ENCODE measurements around the gene PSMD1.
"Not testable (repeated sequence)": the region's sequence is repeated elsewhere in the genome, so short reads cannot be mapped to it uniquely, and the experiment has no call there.

The PSMD1 gene

DNA sequence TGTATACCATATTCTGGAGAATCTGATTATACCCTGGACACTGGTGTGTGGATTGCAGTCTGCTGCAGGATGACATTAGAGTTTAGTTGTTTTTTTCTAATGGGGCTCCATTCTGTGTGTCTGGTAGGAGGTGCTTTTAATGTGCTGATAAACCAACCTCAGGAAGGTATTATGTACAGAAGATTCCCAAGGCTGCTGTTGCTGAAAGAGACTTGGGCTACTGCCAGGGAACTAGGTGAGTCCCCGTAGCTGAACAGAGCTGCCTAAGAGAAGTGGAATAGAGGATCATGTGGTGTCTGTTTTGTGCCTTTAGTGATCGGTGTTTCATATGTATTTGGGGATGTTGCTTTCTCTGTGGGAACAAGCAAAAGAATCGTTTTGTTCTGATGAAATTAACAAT, 44.2 kb upstream of the PSMD1 start:
- DNase-seq (ENCODE audit: extremely low read depth, low read depth), result no peak
- TF ChIP-seq, protein P1, sequence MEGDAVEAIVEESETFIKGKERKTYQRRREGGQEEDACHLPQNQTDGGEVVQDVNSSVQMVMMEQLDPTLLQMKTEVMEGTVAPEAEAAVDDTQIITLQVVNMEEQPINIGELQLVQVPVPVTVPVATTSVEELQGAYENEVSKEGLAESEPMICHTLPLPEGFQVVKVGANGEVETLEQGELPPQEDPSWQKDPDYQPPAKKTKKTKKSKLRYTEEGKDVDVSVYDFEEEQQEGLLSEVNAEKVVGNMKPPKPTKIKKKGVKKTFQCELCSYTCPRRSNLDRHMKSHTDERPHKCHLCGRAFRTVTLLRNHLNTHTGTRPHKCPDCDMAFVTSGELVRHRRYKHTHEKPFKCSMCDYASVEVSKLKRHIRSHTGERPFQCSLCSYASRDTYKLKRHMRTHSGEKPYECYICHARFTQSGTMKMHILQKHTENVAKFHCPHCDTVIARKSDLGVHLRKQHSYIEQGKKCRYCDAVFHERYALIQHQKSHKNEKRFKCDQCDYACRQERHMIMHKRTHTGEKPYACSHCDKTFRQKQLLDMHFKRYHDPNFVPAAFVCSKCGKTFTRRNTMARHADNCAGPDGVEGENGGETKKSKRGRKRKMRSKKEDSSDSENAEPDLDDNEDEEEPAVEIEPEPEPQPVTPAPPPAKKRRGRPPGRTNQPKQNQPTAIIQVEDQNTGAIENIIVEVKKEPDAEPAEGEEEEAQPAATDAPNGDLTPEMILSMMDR (IDR thresholded peaks at IDR 0.05; ENCODE audit: low read depth, low read length), result no peak

DNA sequence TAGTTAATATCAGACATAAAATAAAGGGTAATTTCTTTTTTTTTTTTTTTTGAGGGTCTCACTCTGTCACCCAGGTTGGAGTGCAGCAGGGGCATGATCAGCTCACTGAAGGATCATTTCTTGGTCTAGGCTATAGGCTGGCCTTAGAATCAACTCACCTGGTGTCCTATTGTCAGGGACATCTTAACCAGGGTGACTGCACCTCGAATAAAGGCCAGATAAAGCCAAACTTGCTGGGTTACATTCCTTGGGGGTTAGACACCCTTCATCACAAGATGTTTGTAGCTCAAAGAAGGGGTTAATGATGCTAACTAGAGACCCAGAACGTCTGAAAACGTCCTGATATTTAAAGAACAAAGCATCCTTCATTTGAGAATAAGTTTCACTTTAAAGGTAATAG, 42.8 kb upstream of the PSMD1 start:
- no peak for DNase-seq (ENCODE audit: extremely low read depth, low read depth)
- TF ChIP-seq, protein P1 (IDR thresholded peaks at IDR 0.05; ENCODE audit: low read depth, low read length), result no peak

DNA sequence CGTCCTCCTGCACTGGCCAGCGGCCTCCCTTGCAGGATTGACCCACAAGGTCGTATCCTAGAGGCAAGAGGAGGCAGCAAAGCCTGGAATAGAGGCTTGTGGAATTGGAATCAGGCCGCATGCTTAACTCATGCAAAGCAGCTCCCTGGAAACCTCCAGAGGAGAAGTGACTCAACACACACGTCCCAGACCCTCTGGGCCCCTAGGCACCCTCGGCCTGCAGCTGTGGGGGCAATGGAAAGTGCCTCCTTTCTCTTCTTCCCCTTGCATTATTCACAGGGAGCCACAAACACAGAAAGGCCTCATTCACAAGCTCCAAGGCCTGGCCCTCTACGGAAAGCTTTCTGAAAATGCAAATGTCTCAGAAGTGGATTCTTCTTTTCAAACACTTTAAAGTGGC, 41.2 kb upstream of the PSMD1 start:
- TF ChIP-seq, protein P1 (IDR thresholded peaks at IDR 0.05; ENCODE audit: low read depth, low read length), result no peak
- no peak for DNase-seq (ENCODE audit: extremely low read depth, low read depth)

DNA sequence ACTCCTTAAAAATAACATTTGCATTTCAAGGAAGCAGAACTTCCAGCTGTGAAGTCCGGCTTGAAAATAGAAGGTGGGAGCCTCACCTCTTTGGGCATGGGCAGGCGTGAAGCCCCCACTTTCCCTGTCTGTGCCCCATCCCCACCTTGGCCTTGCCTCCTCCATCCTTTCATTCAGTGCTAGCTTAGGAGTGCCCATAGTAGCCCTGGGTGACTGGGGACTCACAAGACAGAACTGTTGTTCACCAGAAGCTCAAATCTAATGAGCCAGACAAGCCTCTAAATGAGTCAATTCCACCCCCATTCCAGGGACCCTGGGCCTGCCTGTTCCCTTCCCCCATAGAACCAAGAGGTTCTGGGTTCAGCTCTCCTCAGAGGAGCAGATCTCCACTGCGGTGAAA, 40.7 kb upstream of the PSMD1 start:
- TF ChIP-seq, protein P1 (IDR thresholded peaks at IDR 0.05; ENCODE audit: low read depth, low read length), result no peak
- no peak for DNase-seq (ENCODE audit: extremely low read depth, low read depth)

DNA sequence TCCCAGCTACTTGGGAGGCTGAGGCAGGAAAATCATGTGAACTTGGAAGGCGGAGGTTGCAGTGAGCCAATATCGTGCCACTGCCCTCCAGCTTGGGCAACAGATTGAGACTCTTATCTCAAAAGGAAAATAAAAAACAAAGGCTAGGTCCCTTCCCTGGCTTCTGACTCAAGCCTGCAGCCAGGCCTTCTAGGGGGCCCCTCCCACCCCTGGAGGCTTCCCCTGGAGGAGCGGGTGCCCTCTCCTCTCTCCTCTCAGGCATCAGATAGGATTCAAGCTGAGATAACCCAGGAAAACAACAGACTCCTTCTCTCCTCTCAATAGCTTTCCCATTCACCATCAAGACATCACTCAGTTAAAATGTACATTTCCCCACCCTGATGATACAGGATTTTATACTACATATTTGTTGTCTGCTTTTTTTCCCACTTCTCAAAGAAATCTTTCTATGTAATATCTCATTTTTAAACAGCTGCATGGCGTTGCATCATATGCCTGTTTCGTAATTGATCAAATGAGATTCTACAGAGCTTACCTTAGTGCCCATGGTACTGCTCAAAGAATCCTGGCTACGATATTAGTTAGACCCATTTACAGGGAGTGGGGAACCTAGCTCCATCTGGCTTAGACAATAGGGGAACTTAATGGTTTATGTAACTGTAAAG, 40.0 kb upstream of the PSMD1 start:
- TF ChIP-seq, protein P1 (IDR thresholded peaks at IDR 0.05; ENCODE audit: low read depth, low read length), result no peak
- DNase-seq (ENCODE audit: extremely low read depth, low read depth), result no peak

DNA sequence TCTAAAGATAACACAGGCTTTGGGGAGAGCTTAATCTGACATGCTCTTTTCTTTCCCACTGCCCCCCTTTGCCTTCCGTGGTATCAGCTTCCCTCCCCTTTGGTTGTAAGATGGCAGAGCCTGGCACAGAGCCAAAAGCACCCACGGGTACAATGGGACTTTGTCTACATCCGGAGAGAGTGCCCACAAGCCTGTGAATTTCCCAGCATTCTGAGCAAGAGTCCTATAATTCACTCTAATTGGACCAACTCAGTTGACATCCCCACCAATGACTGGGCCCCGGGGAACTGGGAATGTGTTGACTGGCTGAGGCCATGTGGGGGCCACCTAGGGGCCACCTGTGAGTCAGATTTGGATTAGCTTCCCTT, 39.5 kb upstream of the PSMD1 start:
- TF ChIP-seq, protein P1 (IDR thresholded peaks at IDR 0.05; ENCODE audit: low read depth, low read length), result no peak
- no peak for DNase-seq (ENCODE audit: extremely low read depth, low read depth)

DNA sequence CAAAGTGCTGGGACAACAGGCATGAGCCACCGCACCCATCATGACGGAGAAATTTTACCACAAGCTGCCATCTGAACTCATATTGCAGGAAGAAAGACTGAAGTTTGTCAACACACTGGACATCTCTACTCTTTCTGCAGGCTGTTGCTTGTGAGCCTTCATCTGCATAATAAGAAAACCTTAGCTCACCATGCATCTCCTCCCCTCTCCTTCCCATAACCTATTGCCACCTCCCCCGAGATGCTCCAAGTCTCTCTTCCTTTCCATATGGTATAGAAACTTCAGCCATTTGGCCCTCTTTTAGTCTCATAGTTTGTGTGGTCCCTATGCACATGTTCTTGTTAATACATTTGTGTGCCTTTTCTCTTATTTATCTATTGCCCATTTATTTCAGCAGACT, 38.5 kb upstream of the PSMD1 start:
- TF ChIP-seq, protein P1 (IDR thresholded peaks at IDR 0.05; ENCODE audit: low read depth, low read length), result no peak

DNA sequence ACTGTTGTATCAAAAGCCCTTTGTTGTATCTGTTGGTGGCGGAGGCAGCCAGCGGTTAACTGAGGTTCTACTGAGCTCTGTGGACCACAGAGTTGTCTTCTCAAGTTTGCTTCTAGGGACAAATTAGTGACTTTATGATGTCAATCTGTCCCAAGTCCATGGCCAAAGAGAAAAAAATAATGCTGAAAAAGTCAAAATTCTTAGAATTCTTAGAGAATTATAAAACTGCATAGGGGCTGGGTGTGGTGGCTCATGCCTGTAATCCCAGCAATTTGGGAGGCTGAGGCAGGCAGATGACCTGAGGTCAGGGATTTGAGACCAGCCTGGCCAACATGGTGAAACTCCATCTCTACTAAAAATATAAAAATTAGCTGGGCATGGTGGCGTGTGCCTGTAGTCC, 31.6 kb upstream of the PSMD1 start:
- not testable (repeated sequence) for DNase-seq (ENCODE audit: extremely low read depth, low read depth)

More for the DNA sequence above, 38.5 kb upstream of the PSMD1 start:
- no peak for DNase-seq (ENCODE audit: extremely low read depth, low read depth)

Measured in AG09319 (cell line).